ENCODE results near the gene GMDS. TPM values are rescaled to one million over a fixed set of nuclear protein-coding genes. Genes with fewer than 3 reads are reported as not detected.

GMDS gene
- total and polyA plus RNA-seq, 2 of the 8 experiments (the other 6 are each of a cell fraction or from before 2014, with no cell fraction given) = 16.8 to 50.0 TPM

- 88% methylated on average over 6 of the region's 6 CpGs; no CpG with 5 or more reads in 1 of the 2 experiments for WGBS, 2 experiments (ENCODE audit: extremely low coverage in 1 of 2, insufficient coverage in 1 of 2, insufficient read length in 1 of 2, insufficient replicate concordance in 2 of 2, low coverage in 1 of 2, low lambda C conversion rate in 2 of 2, missing lambda C conversion rate in 1 of 2)
- Histone ChIP-seq H3K79me2 (ENCODE audit: control insufficient read depth in 1 of 2, insufficient read depth in 2 of 2, low read length in 2 of 2) (peaks cover 0 to 32% of the 10 kb centered on the region in 2 experiments; a peak in 2 of 4 replicates), H4K91ac (replicated peaks; ENCODE audit: insufficient read length, low read length) (no peak overlapping the region), H3K23me2 (ENCODE audit: low read depth, low read length) (no peaks in the 10 kb centered on the region), H4K5ac (ENCODE audit: insufficient read length, low read depth, low read length) (no peak overlapping the region), H3K36me3 (ENCODE audit: control insufficient read depth in 2 of 4, insufficient read depth in 4 of 4, low read length in 3 of 4) (no peaks in the 10 kb centered on the region), H3K56ac (replicated peaks; ENCODE audit: insufficient read length, low read depth, low read length) (no peak overlapping the region), H2BK12ac (ENCODE audit: low read depth, low read length) (no peak overlapping the region), H2BK15ac (ENCODE audit: low read length) (no peak overlapping the region), H3K18ac (ENCODE audit: extremely low read depth, low read length) (no peak overlapping the region), H4K20me1 (replicated peaks in 1 of 2; ENCODE audit: control insufficient read depth in 1 of 2, insufficient read depth in 2 of 2, low read length in 2 of 2) (peaks cover 0 to 1% of the 10 kb centered on the region in 2 experiments), H2AFZ (ENCODE audit: low read length) (no peak overlapping the region), H2AK5ac (ENCODE audit: low read depth, low read length) (no peak overlapping the region), H3K4me1 (replicated peaks in 1 of 4; ENCODE audit: control insufficient read depth in 3 of 4, insufficient read depth in 4 of 4, low read length in 3 of 4) (peaks cover 0 to 6% (median 2%) of the 10 kb centered on the region in 4 experiments; a peak in 4 of 7 replicates), H2BK5ac (ENCODE audit: low read depth, low read length) (no peak overlapping the region), H3K4me3 (ENCODE audit: extremely low read depth in 1 of 4, insufficient read depth in 2 of 4, low read depth in 3 of 4, low read length in 4 of 4) (no peak overlapping the region), H3K4me2 (ENCODE audit: insufficient read depth in 1 of 2, low read depth in 2 of 2, low read length in 2 of 2) (no peak overlapping the region), H2BK20ac (ENCODE audit: low read length) (no peak overlapping the region), H3K9me3 (ENCODE audit: insufficient read depth in 2 of 2, low read depth in 1 of 2, low read length in 1 of 2) (no peaks in the 10 kb centered on the region), H3K27me3 (replicated peaks in 1 of 4; ENCODE audit: control insufficient read depth in 3 of 4, extremely low read depth in 1 of 4, insufficient read depth in 3 of 4, low read length in 3 of 4) (no peaks in the 10 kb centered on the region), H2BK120ac (replicated peaks; ENCODE audit: low read depth, low read length) (no peak overlapping the region), H3K23ac (ENCODE audit: insufficient read length) (no peak overlapping the region), H3K79me1 (ENCODE audit: low read depth, low read length) (peaks cover 11% of the 10 kb centered on the region), H3K4ac (replicated peaks; ENCODE audit: insufficient read length, low read depth, low read length) (no peak overlapping the region), H3K27ac (ENCODE audit: low read depth, low read length) (no peak overlapping the region), H3K9ac (replicated peaks in 1 of 4; ENCODE audit: extremely low read depth in 1 of 4, low read depth in 3 of 4, low read length in 3 of 4) (no peak overlapping the region), H3K14ac (ENCODE audit: insufficient read length) (no peak overlapping the region), H4K8ac (ENCODE audit: extremely low read depth, insufficient read depth, low read length) (no peak overlapping the region)
- no peak for TF ChIP-seq HDAC6 (IDR thresholded peaks at IDR 0.05; ENCODE audit: low read depth, low read length)
- no peak for TF ChIP-seq NRF1 (IDR thresholded peaks at IDR 0.05; ENCODE audit: low read depth, low read length)
- no peak for TF ChIP-seq MAFK (IDR thresholded peaks at IDR 0.05; ENCODE audit: low read depth, low read length)
- no peak for TF ChIP-seq EZH2 (IDR thresholded peaks at IDR 0.05; ENCODE audit: low read depth, low read length, severe bottlenecking)
- no peak for TF ChIP-seq KDM4A (IDR thresholded peaks at IDR 0.05; ENCODE audit: low read depth, low read length, severe bottlenecking)
- TF ChIP-seq SP1 (IDR thresholded peaks at IDR 0.05; ENCODE audit: low read depth, low read length) = no peak
- no peak for FAIRE-seq
- DNase-seq (ENCODE audit: low read depth in 1 of 2, low spot score in 2 of 2) = no peak
- ChIA-PET CTCF (ENCODE audit: partially characterized antibody) (interaction anchor here (0.9 to 1.4 kb wide), 3 partner anchors 12 to 14 kb away, joined by 3 to 6 read pairs (median 3); no protein-coding TSS in a partner anchor), POLR2A (ENCODE audit: partially characterized antibody) (interaction anchor here (1.0 kb wide), 1 partner anchor 12 kb away, joined by 3 read pairs; no protein-coding TSS in a partner anchor)
Observed at GRCh38 chr6:2221726-2222274, 23.6 kb downstream of the GMDS start.
